ENCODE measurements around the gene POLR2E.
A peak's percentile ranks its signal among the peaks of the same experiment; 100 is the strongest.

The POLR2E gene

GRCh38 chr19:1072371-1073015, 22.7 kb downstream of the POLR2E start:
- no peak overlapping the region for H3K4me2 ChIP-seq
- H3K27ac ChIP-seq, result peak overlapping the region; percentile 26; the same call in 1 of the 2 replicates
- TF ChIP-seq Cebpa-rat (IDR thresholded peaks at IDR 0.05), result no peak
- H3K9me3 ChIP-seq, result no peaks in the 10 kb centered on the region
- 0 out of 2 replicates have a peak overlapping the region, but pooled peaks have one; percentile 10 for H3K9ac ChIP-seq
- peaks cover 80% of the 10 kb centered on the region for H4K20me1 ChIP-seq
- H3K36me3 ChIP-seq, result peaks cover 72% of the 10 kb centered on the region
- H3K4me1 ChIP-seq, result peaks cover 90% of the 10 kb centered on the region
- no peaks in the 10 kb centered on the region for H3K27me3 ChIP-seq
- no peak overlapping the region for H3K4me3 ChIP-seq

- Histone ChIP-seq H3K36me3 (peaks cover 65% of the 10 kb centered on the region), H3K4me2 (peak overlapping the region; percentile 22; the same call in 1 of the 2 replicates), H4K20me1 (peaks cover 66% of the 10 kb centered on the region), H3K4me1 (peaks cover 84% of the 10 kb centered on the region), H3K9me3 (no peaks in the 10 kb centered on the region), H3K4me3 (no peak overlapping the region), H3K27ac (no peak overlapping the region), H3K9ac (no peak overlapping the region), H3K27me3 (no peaks in the 10 kb centered on the region)
- no peak for TF ChIP-seq Cebpa-rat (IDR thresholded peaks at IDR 0.05)
These were observed 24.0 kb downstream of the POLR2E start for GRCh38 chr19:1070931-1071791.

GRCh38 chr19:1070576-1070930, 24.6 kb downstream of the POLR2E start:
- Histone ChIP-seq H3K9ac (no peak overlapping the region), H3K36me3 (peaks cover 59% of the 10 kb centered on the region), H3K9me3 (no peaks in the 10 kb centered on the region), H3K4me3 (no peak overlapping the region), H3K4me2 (peak overlapping the region; percentile 22; the same call in 1 of the 2 replicates), H3K4me1 (peaks cover 84% of the 10 kb centered on the region), H4K20me1 (peaks cover 60% of the 10 kb centered on the region), H3K27me3 (no peaks in the 10 kb centered on the region), H3K27ac (no peak overlapping the region)
- no peak for TF ChIP-seq Cebpa-rat (IDR thresholded peaks at IDR 0.05)

DNA sequence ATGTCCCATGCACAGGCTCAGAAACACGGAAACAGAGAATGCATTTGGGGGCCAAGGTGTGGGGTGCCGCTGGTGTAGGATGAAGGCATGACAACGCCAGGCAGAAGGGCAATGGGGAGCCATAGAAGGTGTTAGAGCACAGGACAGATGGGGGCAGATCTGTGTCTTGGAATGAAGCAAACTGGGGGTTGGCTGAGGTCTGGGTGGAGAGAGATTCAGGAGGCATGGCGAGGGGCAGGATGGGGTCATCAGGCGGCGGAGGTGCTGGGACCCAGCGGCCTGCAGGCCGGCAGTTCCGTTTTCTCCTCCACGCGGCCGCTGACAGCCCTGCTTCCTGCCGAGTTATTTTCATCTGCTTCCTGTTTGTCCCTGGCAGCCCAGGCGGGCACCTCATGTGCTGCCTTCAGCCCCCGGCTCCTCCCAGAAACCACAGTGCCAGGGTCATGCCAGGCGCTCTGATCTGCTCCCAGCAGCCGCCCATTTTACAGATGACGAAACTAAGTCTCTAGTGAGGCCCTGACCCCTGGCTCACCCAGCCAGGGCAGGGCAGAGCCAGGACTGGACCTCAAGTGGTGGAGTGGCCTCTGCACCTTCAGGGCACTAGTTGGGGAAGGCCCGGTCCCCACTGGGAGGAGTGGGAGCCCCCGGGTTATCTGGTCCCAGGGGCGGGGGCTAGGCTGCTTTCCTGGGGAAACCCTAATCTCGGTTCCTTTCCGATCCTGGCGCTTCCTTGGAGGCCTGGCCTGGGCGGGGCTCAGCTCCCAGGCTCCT, 26.0 kb downstream of the POLR2E start:
- Histone ChIP-seq H3K9ac (peak overlapping the region; percentile 87), H3K36me3 (peaks cover 49% of the 10 kb centered on the region), H4K20me1 (peaks cover 50% of the 10 kb centered on the region), H3K4me2 (peak overlapping the region; percentile 94), H3K4me1 (peaks cover 87% of the 10 kb centered on the region), H3K4me3 (peak overlapping the region; percentile 90), H3K9me3 (no peaks in the 10 kb centered on the region), H3K27ac (peak overlapping the region; percentile 90), H3K27me3 (no peaks in the 10 kb centered on the region)
- TF ChIP-seq Cebpa-rat (IDR thresholded peaks at IDR 0.05), result no peak

GRCh38 chr19:1068009-1069001, 26.9 kb downstream of the POLR2E start:
- peak overlapping the region; percentile 87 for H3K9ac ChIP-seq
- H3K36me3 ChIP-seq, result peaks cover 41% of the 10 kb centered on the region
- H3K4me1 ChIP-seq, result peaks cover 86% of the 10 kb centered on the region
- H3K4me2 ChIP-seq, result peak overlapping the region; percentile 94
- H3K4me3 ChIP-seq, result peak overlapping the region; percentile 90
- peaks cover 41% of the 10 kb centered on the region for H4K20me1 ChIP-seq
- H3K9me3 ChIP-seq, result no peaks in the 10 kb centered on the region
- peak overlapping the region; percentile 90 for H3K27ac ChIP-seq
- no peaks in the 10 kb centered on the region for H3K27me3 ChIP-seq
- peak; percentile 65; the same call in 1 of the 2 replicates for TF ChIP-seq Cebpa-rat (IDR thresholded peaks at IDR 0.05)

GRCh38 chr19:1067341-1067957, 27.7 kb downstream of the POLR2E start:
- Histone ChIP-seq H3K36me3 (peaks cover 32% of the 10 kb centered on the region), H3K9me3 (no peaks in the 10 kb centered on the region), H3K4me2 (peak overlapping the region; percentile 94), H3K27me3 (no peaks in the 10 kb centered on the region), H3K9ac (peak overlapping the region; percentile 87), H3K27ac (peak overlapping the region; percentile 90), H3K4me3 (peak overlapping the region; percentile 90), H3K4me1 (peaks cover 77% of the 10 kb centered on the region), H4K20me1 (peaks cover 33% of the 10 kb centered on the region)
- TF ChIP-seq Cebpa-rat (IDR thresholded peaks at IDR 0.05), result no peak

DNA sequence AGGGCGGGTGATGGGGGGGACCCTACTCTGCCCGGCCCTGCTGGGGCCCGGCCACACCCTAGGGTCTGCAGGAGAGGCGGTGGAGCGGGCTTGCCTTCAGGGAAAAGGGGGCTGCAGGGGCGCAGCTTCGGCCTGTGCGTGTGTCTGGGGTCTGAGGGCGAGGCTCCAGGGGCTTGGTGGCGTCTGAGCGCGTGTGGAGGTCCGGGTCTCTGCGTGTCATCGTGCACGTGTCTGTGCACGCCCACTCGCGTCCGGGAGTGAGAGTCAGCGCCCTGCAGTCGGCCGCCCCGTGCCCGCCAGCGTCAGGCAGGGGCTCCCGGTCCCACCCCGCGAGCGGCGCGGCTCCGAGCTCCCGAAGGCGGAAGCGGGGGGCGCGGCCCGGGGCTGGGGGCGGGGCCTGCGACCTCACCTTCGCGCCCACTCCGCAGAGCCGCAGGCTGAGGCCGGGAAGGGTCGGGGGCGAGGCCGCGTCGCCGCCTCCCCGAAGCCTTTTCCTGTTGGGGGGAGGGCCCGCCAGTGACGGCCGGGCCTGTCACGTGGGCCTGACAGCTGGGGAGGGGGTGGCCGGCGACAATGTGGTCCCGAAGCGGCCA, 28.3 kb downstream of the POLR2E start, which contains the start of gene ARHGAP45:
TSS of gene ARHGAP45 (plus strand) at position 420 of the 593 bp plus-strand sequence. CDS start 239 bp downstream, outside the sequence.
- peaks cover 71% of the 10 kb centered on the region for H3K4me1 ChIP-seq
- TF ChIP-seq Cebpa-rat (IDR thresholded peaks at IDR 0.05), result no peak
- H3K27me3 ChIP-seq, result no peaks in the 10 kb centered on the region
- H3K27ac ChIP-seq, result peak within 1 kb of the TSS; percentile 90
- H3K36me3 ChIP-seq, result peaks cover 26% of the 10 kb centered on the region
- peak within 1 kb of the TSS; percentile 87 for H3K9ac ChIP-seq
- peak within 1 kb of the TSS; percentile 90 for H3K4me3 ChIP-seq
- no peaks in the 10 kb centered on the region for H3K9me3 ChIP-seq
- peak within 1 kb of the TSS; percentile 94 for H3K4me2 ChIP-seq
- peaks cover 27% of the 10 kb centered on the region for H4K20me1 ChIP-seq

- TF ChIP-seq Cebpa-rat (IDR thresholded peaks at IDR 0.05), result no peak
- H3K9ac ChIP-seq, result peak overlapping the region; percentile 87
- peaks cover 66% of the 10 kb centered on the region for H3K4me1 ChIP-seq
- no peaks in the 10 kb centered on the region for H3K27me3 ChIP-seq
- H3K9me3 ChIP-seq, result no peaks in the 10 kb centered on the region
- peak overlapping the region; percentile 90 for H3K27ac ChIP-seq
- H3K4me2 ChIP-seq, result peak overlapping the region; percentile 94
- peaks cover 21% of the 10 kb centered on the region for H3K36me3 ChIP-seq
- peak overlapping the region; percentile 90 for H3K4me3 ChIP-seq
- H4K20me1 ChIP-seq, result peaks cover 21% of the 10 kb centered on the region
These were observed 28.9 kb downstream of the POLR2E start for GRCh38 chr19:1066251-1066747.

All from BLaER1 (cell line).